Non-pigmented ciliary epithelial cell (primary cell): ENCODE results near the gene ARHGAP26.
"Not testable (repeated sequence)": the region's sequence is repeated elsewhere in the genome, so short reads cannot be mapped to it uniquely, and the experiment has no call there.

Experiments
- DNase-seq: peaks from one replicate; pipeline ENCODE4 v3.0.0-alpha.2; 2010; ENCODE audit warnings: low read depth

Gene ARHGAP26

DNA sequence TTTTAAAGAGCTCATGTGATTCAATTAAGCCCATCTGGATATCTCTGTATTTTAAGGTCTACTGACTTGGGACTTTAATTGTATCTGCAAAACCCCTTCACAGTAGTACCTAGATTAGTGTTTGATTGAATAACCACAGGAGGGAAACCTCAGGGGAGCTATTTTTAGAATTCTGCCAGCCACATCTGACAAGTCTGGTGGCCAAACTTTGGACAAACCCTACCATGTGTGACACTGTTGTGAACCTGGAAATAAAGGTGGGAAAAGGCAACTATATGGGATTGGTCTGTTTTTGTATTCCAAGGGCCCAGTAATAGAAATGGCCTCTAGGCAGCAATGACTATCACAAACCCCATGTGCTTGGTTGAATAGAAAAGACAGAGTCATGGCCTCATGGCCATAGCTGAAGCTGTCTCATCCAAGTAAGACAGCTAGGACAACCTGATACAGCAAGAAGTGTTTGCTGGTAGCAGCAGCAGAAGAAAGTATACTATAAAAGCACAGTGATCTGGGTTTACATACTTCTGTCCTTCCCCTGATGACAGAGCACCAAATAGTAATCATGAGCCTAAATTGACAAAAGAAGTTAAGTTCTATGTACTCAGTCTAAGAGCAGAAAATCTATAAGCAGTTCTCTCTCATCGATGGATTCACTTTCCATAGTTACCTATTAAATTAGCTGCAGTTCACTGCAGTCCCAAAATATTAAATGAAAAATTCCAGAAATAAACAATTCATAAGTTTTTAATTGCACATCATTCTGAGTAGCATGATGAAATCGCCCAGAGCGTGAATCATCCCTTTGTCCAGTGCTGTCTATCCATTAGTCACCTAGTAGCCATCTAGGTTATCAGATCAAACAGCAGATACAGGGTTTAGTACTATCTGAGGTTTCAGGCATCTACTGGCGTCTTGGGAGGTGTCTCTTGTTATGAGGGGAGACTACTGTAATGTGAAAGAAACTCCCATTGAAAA, 189.8 kb downstream of the ARHGAP26 start:
- peak; percentile 73 for DNase-seq

DNA sequence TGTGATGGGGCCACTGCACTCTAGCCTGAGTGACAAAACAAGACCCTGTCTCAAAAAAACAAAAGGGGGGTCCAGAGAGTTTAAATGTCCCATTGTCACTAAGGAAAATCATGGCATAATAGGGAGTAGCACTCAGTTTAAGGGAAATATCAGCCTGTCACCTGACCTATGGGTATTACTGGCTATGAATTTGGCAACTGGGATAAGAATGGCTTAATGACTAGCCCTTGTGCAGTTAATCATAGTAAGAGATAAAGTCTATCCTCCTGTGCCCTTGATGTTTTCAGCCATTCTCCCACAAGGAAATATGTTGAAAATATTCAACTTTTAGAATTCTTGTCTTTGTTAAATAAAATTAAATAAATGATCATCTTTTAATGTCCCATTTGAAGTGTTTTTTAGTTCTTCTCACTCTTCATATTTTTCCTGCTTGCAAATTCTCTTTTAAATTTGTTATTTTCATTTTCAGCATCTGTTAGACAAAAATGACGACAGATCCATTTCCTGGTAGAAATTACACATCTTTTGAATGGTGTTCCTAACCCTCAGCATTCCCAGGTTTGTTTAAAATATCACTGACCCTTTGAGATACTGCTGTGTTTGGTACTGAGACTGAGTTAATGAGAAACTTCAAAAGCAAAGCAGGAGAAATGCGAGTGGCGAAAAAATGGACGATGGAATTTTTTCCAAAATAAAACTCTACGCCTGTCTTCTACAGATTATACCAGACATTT, 191.4 kb downstream of the ARHGAP26 start:
- no peak for DNase-seq

DNA sequence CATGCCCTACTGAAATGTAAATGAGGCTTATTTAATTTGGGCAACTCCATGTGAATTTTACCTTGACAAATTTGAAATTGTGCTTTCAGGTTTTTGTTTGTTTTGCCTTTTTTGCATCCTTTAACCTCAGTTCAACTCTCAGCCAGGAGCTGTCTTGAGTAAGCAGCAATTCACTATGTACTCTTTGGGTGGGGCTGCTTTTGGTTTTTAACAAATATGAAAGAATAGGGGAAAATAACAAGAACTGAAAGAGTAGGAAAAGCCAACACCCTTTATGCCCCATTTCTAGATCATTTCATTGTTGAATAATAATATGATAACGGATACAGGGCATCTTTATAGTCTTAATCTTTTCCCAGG, 192.0 kb downstream of the ARHGAP26 start:
- DNase-seq, result no peak

- DNase-seq, result not testable (repeated sequence)
Observed at GRCh38 chr5:142965258-142966120, 195.3 kb downstream of the ARHGAP26 start.

GRCh38 chr5:142966121-142966420, 195.9 kb downstream of the ARHGAP26 start:
- no peak for DNase-seq

- DNase-seq, result no peak
Observed at GRCh38 chr5:142969186-142969585, 199.0 kb downstream of the ARHGAP26 start.

DNA sequence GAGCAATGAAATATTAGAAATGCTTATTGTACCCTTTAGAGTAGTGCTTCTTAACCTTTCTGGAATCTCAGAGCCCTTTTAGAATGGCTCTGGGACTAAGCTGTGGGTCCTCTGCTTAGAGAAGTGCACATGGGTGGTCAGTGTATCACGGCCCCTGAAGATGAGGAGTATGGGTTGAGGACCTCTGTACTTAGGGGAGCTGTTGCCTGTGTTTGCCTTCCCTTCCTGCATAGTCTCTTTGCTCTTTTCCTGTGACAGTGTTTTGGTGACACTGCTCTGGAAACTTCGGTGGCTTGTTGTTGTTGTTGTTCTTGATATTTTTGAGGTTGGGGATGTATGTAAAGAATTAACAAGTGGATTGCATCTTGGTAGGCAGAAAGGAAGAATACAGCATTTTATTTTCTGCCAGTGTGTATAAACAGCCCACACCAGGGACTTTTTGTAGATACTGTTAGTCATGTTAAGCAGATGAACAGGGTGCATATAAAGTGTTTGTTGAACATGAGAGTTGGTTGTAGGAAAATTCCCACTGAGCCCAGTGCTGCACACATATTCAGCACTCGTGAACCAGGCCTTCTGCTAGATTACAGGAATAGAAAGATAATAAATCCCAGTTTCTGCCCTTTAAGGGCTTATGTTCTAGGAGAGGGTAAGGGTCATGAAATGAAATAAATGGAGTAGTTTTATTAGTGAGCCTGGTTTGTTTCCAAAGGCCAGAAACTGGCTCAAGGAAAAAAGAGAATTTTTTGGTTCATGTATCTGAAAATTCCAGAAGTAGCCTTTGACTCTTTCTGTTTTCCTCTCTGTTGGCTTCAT, 199.7 kb downstream of the ARHGAP26 start:
- DNase-seq, result no peak

DNA sequence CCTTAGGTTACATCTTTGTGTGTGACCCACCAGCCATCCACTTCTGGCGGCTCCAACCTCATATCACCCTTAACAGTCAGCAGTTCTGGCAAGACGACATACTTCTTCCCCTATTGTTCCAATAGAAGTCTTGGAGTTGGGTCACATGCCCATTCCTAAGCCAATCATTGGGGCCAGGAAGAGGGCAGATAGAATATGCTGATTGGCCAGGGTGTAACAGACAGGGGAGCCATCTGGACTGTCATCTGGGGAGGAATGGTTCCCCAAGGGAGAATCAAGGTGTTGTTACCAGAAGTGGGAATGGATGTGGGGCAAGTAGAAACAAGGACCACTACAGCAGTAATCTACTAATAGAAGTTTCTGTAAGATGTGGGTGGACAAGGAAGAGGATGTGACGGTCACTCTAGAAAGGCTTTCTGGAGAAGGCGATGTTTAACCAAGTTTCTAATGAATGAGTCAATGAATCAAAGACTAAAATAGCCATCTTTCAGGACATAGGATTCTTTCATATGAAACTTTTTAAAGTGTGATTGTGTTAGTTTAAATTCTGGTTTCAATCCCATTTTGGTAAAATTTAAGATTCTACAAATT, 200.4 kb downstream of the ARHGAP26 start:
- no peak for DNase-seq

- DNase-seq, result no peak
Observed at GRCh38 chr5:142971303-142972013, 201.3 kb downstream of the ARHGAP26 start.

- DNase-seq, result no peak
Observed at GRCh38 chr5:142972064-142972570, 201.9 kb downstream of the ARHGAP26 start.

DNA sequence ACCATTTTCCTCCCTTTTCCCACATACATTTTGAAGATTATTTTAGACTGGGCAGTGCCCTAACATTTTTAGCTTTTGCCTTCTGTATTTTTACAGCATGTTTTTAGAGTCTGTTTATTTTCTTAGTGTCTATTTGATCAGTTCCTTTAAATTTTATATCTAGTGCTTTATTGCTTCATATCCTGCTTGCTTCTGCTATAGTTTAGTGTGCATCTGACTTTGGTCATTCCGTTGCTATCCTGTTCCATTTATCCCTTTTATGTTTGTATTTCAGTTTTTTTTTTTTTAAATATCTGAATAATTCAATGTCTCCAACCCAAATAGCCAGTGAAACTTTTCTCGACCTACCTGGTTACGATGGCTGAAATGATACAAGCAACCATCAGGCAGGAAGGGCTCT, 203.8 kb downstream of the ARHGAP26 start:
- no peak for DNase-seq

DNA sequence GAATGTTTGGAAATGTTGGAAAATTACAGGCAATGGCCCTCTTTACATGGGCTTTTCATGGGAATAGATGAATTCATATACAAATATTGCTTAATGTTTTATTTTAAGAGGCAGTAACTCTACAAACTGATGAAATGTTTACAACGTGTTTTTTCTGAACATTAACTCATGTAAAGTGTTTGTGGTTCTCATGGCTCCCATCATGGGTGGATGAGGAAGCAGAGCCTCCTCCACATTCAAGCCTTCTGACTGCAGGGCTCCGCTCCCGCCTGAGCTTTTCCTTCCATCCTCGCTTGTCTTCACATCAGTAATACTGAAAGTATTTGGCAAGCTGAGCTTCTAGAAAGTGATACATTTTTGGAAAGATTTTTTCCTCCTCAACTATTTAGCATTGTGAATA, 204.2 kb downstream of the ARHGAP26 start:
- DNase-seq, result no peak

- no peak for DNase-seq
Observed at GRCh38 chr5:142976861-142977260, 206.7 kb downstream of the ARHGAP26 start.

DNA sequence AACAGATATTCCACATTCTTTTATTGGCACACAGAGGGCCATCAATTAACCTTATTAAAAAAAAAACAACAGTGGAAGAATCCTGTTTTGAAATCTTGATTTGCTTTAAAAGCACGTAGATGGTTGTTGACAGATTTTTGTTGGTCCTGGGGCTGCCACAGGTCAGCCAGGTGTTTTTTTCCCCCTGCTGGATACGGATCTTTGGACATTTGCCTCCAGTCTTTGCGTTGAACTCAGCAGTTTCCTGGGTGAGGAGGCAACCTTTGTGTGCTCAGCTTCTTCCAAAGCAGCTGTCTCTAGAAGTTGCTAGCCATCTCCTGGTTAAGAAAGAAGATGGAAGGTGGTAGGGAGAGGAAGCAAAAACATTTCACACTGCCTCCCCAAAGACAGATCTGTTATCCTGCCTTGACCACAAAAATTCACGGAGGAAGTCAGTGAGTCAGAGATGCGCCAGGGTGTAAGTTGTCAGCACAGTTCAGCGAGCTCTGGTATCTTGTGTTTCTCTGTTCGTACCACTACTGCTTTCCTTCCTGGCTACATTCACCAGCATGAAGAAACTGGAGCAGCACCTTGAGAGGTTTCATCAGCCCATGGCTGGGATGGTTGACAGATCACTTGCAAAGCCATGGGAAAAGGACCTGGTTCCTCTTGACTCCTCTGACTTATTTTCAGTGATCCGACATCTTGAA, 207.3 kb downstream of the ARHGAP26 start:
- peak; percentile 88 for DNase-seq

- DNase-seq, result no peak
Observed at GRCh38 chr5:142978252-142978651, 208.1 kb downstream of the ARHGAP26 start.

- no peak for DNase-seq
Observed at GRCh38 chr5:142978726-142979125, 208.5 kb downstream of the ARHGAP26 start.

DNA sequence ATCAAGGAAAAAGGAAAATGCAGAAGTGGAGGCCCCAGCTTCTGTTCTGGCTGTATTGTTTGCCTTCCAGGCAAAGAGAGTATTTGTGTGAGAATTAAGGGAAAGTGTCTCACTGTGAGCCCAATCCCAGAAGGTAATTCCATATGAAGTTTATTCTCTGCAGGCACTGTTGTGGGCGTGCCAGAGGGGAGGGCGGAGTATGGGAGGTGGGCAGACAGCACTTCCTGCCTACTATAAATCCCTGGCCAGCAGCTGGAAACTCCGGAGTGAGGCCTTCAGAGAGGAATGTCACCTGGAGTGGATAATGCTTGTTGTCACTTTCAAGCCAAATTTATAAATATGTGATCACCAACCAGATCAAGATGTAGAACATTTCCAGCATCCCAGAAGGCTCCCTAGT, 209.5 kb downstream of the ARHGAP26 start:
- DNase-seq, result no peak

DNA sequence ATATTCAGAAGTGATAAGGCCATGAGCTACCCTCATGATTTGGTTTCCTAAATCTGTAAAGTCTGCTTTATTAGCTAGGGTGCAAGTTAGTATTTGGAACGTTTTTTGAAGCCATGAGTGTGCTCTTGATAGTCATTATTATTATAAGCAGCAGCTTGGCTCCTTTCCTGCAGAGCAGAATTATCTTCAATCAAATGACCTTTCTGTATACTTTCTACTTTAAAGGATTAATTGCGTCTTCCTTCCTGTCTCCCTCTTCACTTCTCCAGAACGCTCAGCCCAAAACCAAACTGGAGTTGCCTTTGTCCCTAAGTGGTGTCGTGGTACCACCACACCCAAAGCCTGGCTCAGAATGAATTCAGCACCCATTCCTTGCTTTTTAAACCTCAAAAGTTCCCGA, 211.3 kb downstream of the ARHGAP26 start:
- no peak for DNase-seq
